IMR-90 (cell line): Measurements from ENCODE around the gene FLOT2. TPM values are rescaled to one million over a fixed set of nuclear protein-coding genes. Genes with fewer than 3 reads are reported as not detected.

Experiments
- ATAC-seq: fragments of 200-7000 bp; cut with Tn5 transposase; 2 replicates; pipeline ENCODE4 v1.9.1; 2020; ENCODE audit warnings: low read depth, mild to moderate bottlenecking, moderate library complexity
- BruUV-seq: library from RNA; stranded (reverse); fragments of 400-500 nt; replicated peaks from 2 replicates; lab custom pipeline; 2021; lab: Mats Ljungman, UMichigan
- CTCF ChIA-PET: fragments of 300-600 bp; formaldehyde crosslinking; extraction: SDS; loops from one replicate; lab custom pipeline; 2021; ENCODE audit warnings: antibody characterized with exemption; lab: Yijun Ruan, JAX
- POLR2A ChIA-PET: fragments of 300-600 bp; sonication (Branson Sonifier 250); formaldehyde crosslinking; loops from one replicate; lab custom pipeline; 2022; ENCODE audit warnings: antibody characterized with exemption; ENCODE audit not compliant: unreplicated experiment; lab: Charles Lee
- DNase-seq: peaks from one replicate; pipeline ENCODE4 v3.0.0; 2013
- H2AFZ ChIP-seq: replicated peaks from 2 replicates; pipeline ENCODE3; 2013; ENCODE audit warnings: low read length, mild to moderate bottlenecking; ENCODE audit not compliant: poor library complexity
- H2AK5ac ChIP-seq: 2 replicates; pipeline ENCODE4 v1.6.1; 2013; ENCODE audit warnings: low read depth, low read length, inconsistent platforms
- H2AK9ac ChIP-seq: replicated peaks from 2 replicates; pipeline ENCODE3; 2013; ENCODE audit warnings: mild to moderate bottlenecking, low read depth, low read length, moderate library complexity; ENCODE audit not compliant: poor library complexity
- H2BK120ac ChIP-seq: 2 replicates; pipeline ENCODE4 v1.6.1; 2013; ENCODE audit warnings: low read depth, low read length, inconsistent platforms
- H2BK15ac ChIP-seq: 3 replicates; pipeline ENCODE4 v1.6.1; 2013; ENCODE audit warnings: low read depth, low read length, inconsistent platforms
- H2BK20ac ChIP-seq: 2 replicates; pipeline ENCODE4 v1.6.1; 2013; ENCODE audit warnings: low read depth, mild to moderate bottlenecking, inconsistent platforms, low read length, moderate library complexity
- H2BK5ac ChIP-seq: 2 replicates; pipeline ENCODE4 v1.6.1; 2013; ENCODE audit warnings: mild to moderate bottlenecking, low read depth, low read length, inconsistent platforms; ENCODE audit not compliant: poor library complexity, severe bottlenecking
- H3K14ac ChIP-seq: replicated peaks from 2 replicates; pipeline ENCODE4 v1.6.1; 2013; ENCODE audit warnings: low read depth, low read length, inconsistent platforms
- H3K18ac ChIP-seq: 2 replicates; pipeline ENCODE4 v1.6.1; 2013; ENCODE audit warnings: low read depth, low read length, control low read depth
- H3K23ac ChIP-seq: 2 replicates; pipeline ENCODE4 v1.6.1; 2013; ENCODE audit warnings: low read depth, low read length, inconsistent platforms
- H3K27ac ChIP-seq: 2 replicates; pipeline ENCODE4 v1.5.1; 2013; ENCODE audit warnings: mild to moderate bottlenecking, control low read depth, low read length; ENCODE audit not compliant: insufficient read depth
- H3K27me3 ChIP-seq: 2 replicates; pipeline ENCODE4 v1.6.1; 2013; ENCODE audit warnings: low read length; ENCODE audit not compliant: control insufficient read depth, insufficient read depth
- H3K36me3 ChIP-seq: 2 replicates; pipeline ENCODE4 v1.6.1; 2013; ENCODE audit warnings: low read length, mixed read lengths; ENCODE audit not compliant: control insufficient read depth, insufficient read depth
- H3K4ac ChIP-seq: 2 replicates; pipeline ENCODE4 v1.6.1; 2013; ENCODE audit warnings: low read depth, low read length, inconsistent platforms
- H3K4me1 ChIP-seq: 2 replicates; pipeline ENCODE4 v1.6.1; 2013; ENCODE audit warnings: low read length, mixed read lengths; ENCODE audit not compliant: control insufficient read depth, insufficient read depth
- H3K4me2 ChIP-seq: 2 replicates; pipeline ENCODE4 v1.6.1; 2013; ENCODE audit warnings: low read depth, mild to moderate bottlenecking, control low read depth, low read length, moderate library complexity
- H3K4me3 ChIP-seq: 2 replicates; pipeline ENCODE4 v1.5.1; 2013; ENCODE audit warnings: low read depth, mild to moderate bottlenecking, control low read depth, low read length, moderate library complexity; ENCODE audit not compliant: insufficient read depth
- H3K56ac ChIP-seq: 2 replicates; pipeline ENCODE4 v1.6.1; 2013; ENCODE audit warnings: low read length, inconsistent platforms; ENCODE audit not compliant: insufficient read depth; ENCODE audit errors: extremely low read depth
- H3K79me1 ChIP-seq, 2 experiments: 2 replicates each; pipeline ENCODE4 v1.6.1; 2013; ENCODE audit warnings: low read length in 2 of 2, inconsistent platforms in 1 of 2, low read depth in 1 of 2
- H3K9ac ChIP-seq: 2 replicates; pipeline ENCODE4 v1.6.1; 2013; ENCODE audit warnings: low read depth, low read length, control low read depth
- H3K9me1 ChIP-seq: 2 replicates; pipeline ENCODE4 v1.6.1; 2013; ENCODE audit warnings: low read length, inconsistent platforms; ENCODE audit not compliant: insufficient read depth
- H3K9me3 ChIP-seq: 2 replicates; pipeline ENCODE4 v1.6.1; 2013; ENCODE audit warnings: low read length; ENCODE audit not compliant: control insufficient read depth, insufficient read depth
- H4K20me1 ChIP-seq: 2 replicates; pipeline ENCODE4 v1.6.1; 2013; ENCODE audit warnings: low read length, inconsistent platforms; ENCODE audit not compliant: insufficient read depth
- H4K5ac ChIP-seq: 2 replicates; pipeline ENCODE4 v1.6.1; 2013; ENCODE audit warnings: mild to moderate bottlenecking, low read depth, low read length, control low read depth
- H4K8ac ChIP-seq, 2 experiments: 2 replicates each; pipeline ENCODE4 v1.6.1; 2013; ENCODE audit warnings: low read depth in 2 of 2, low read length in 2 of 2, control low read depth in 1 of 2, inconsistent platforms in 1 of 2
- H4K91ac ChIP-seq: 2 replicates; pipeline ENCODE4 v1.6.1; 2013; ENCODE audit warnings: low read depth, low read length, inconsistent platforms; ENCODE audit not compliant: insufficient read depth
- CHD1 ChIP-seq: IDR thresholded peaks from 2 replicates; pipeline ENCODE4 v1.6.1; 2012; ENCODE audit warnings: low read depth, low read length, improper control_type of control experiment
- WGBS, 2 experiments: methylation state at CpG; one replicate each; pipeline versions ENCODE4 v1.1.5 to v1.1.7; 2013; ENCODE audit warnings: missing lambda C conversion rate in 2 of 2; ENCODE audit not compliant: insufficient read length in 1 of 2; ENCODE audit errors: extremely low coverage in 2 of 2; 5-methylcytosine and 5-hydroxymethylcytosine counted together
- dilution Hi-C: fragments of 300-500 bp; cut with HindIII; formaldehyde crosslinking; loops from one replicate; pipeline ENCODE4 v1.14.3; 2018; ENCODE audit warnings: low sequenced_read_pairs; ENCODE audit not compliant: unreplicated experiment
- in situ Hi-C: fragments of 300-500 bp; cut with MboI; formaldehyde crosslinking; loops from 3 replicates; pipeline ENCODE4 v1.14.3; 2019; ENCODE audit warnings: low sequenced_read_pairs, inconsistent platforms, mixed read lengths
- intact Hi-C: fragments of 100-400 bp; cut with micrococcal nuclease; formaldehyde crosslinking; loops from 2 replicates; pipeline ENCODE4 v1.10.0; 2022
- polyA plus RNA-seq, 3 experiments: library from polyadenylated mRNA; depleted of rRNA; stranded (reverse); fragments of >200 nt; gene quantifications; 2 replicates each; pipeline ENCODE4 v1.2.3, GENCODE V29; 2012; ENCODE audit warnings: low replicate concordance in 1 of 3
- total RNA-seq: library from RNA; depleted of rRNA; stranded (reverse); fragments of >200 nt; gene quantifications from 2 replicates; pipeline ENCODE4 v1.2.3, GENCODE V29; 2012

FLOT2 gene
- total and polyA plus RNA-seq, 2 of the 4 experiments (the other 2 are of a cell fraction) = 19.7 to 67.9 TPM

GRCh38 chr17:28940142-28940541, 42.6 kb upstream of the FLOT2 start:
- ChIA-PET CTCF (no interaction called here), POLR2A (no interaction called here)

More at GRCh38 chr17:28940142-28940541, 42.6 kb upstream of the FLOT2 start:
- no peak overlapping the region for H3K56ac ChIP-seq
- no CpG with 5 or more reads among the region's 3 CpGs for WGBS, 2 experiments
- no peak overlapping the region for H2AK5ac ChIP-seq
- H3K36me3 ChIP-seq = peaks cover 13% of the 10 kb centered on the region
- peaks cover 96% of the 10 kb centered on the region for H4K20me1 ChIP-seq
- ATAC-seq (no peak), DNase-seq (no peak)
- no peak overlapping the region for H3K9ac ChIP-seq
- no peak overlapping the region for H3K4me3 ChIP-seq
- H4K91ac ChIP-seq = no peak overlapping the region
- no peak overlapping the region for H2BK5ac ChIP-seq
- BruUV-seq = no TSS peak
- in situ Hi-C loops = no loop called here
- intact Hi-C loops = no loop called here
- H3K27ac ChIP-seq = no peak overlapping the region
- no peak overlapping the region for H3K4ac ChIP-seq
- H4K8ac ChIP-seq = no peak overlapping the region
- H2AK9ac ChIP-seq = no peak overlapping the region
- no peak overlapping the region for H2BK120ac ChIP-seq
- no peaks in the 10 kb centered on the region for H3K9me3 ChIP-seq
- H3K4me1 ChIP-seq = peaks cover 23% of the 10 kb centered on the region
- H3K27me3 ChIP-seq = no peaks in the 10 kb centered on the region
- no peak overlapping the region for H2AFZ ChIP-seq
- dilution Hi-C loops = no loop called here
- no peak overlapping the region for H2BK20ac ChIP-seq
- H3K23ac ChIP-seq = no peak overlapping the region
- no peak overlapping the region for H3K4me2 ChIP-seq
- no peak overlapping the region for H2BK15ac ChIP-seq
- peaks cover 30 to 86% of the 10 kb centered on the region in 2 experiments for H3K79me1 ChIP-seq
- no peak overlapping the region for H3K18ac ChIP-seq
- no peak for TF ChIP-seq CHD1
- H3K9me1 ChIP-seq = peaks cover 49% of the 10 kb centered on the region
- H3K14ac ChIP-seq = no peak overlapping the region
- H4K5ac ChIP-seq = no peak overlapping the region
